ENCODE measurements around the gene GIMAP2.

GRCh38 chr7:150660939-150661613 is 24.4 kb upstream of the GIMAP2 start:
- TF ChIP-seq CTCF (IDR thresholded peaks at IDR 0.05) (no peak), POLR2A (IDR thresholded peaks at IDR 0.05) (no peak)
